HG03520 (cell line): ENCODE results near the gene DMD.

Experiments used
- ATAC-seq: cut with Tn5 transposase; IDR thresholded peaks from one replicate; pipeline ENCODE4 v1.9.1; 2021; ENCODE audit warnings: mild to moderate bottlenecking, moderate library complexity; ENCODE audit not compliant: unreplicated experiment

DMD gene

DNA sequence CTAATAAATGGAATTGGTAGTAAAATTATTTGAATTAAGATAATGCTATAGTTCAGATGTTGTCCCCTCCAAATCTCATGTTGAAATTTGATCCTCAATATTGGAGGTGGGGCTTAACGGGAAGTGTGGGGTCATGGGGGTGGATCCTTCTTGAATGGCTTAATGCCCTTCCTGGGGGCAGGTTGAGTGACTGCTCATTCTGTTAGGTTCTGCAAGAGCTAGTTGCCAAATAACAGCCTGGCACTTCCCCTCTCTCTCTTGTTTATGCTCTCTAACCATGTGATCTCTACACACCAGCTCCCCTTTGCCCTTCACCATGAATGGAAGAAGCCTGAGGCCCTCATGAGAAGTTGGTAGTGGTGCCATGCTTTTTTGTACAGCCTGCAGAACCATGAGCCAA, 1414.7 kb downstream of the DMD start:
- no peak for ATAC-seq

DNA sequence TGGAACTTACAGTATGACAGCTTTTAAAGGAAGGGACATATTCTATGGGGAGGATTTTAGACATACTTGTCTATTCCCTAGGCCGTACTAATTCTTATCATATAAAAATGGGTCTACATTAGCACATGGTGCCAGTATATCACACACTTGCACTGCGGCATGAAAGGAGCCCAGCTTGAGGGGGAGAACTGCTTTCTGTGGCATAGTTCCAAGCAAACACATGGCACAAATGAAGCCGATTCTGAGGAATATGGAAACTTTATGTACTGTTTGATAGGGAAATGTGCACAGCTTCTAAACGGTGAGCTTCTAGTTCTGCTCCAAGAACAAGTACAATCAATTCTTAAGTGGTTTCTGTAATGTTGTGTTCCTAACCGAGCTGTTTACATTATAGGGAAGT, 1463.9 kb downstream of the DMD start:
- ATAC-seq: no peak

DNA sequence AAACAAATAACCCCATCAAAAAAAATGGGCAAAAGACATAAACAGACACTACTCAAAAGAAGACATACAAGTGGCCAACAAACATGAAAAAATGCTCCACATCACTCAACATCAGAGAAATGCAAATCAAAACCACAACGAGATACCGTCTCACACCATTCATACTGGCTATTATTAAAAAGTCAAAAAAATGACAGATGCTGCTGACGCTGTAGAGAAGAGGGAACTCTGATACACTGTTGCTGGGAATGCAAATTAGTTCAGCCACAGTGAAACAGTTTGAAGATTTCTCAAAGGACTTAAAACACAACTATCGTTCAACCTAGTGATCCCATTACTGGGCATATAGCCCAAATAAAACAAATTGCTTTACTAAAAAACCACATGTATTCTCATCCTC, 1468.3 kb downstream of the DMD start:
- no peak for ATAC-seq

DNA sequence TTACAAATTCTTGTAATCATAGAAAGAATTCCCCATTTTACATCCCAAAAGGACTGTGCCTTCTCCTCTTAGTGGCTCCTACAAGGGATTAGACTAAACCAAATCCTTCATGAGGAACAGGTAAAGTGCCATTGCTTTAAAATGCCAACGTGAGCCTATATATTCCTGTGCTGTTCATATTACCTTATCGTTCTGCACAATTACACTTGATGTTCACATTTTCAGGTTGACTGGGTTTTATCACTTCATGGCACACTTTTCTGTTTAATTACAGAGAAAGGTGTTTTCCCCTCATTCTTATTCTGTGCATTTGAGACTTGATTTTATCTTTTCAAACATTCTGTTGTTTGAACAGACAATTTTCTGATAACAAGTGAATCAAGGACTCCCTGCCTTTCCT, 1493.9 kb downstream of the DMD start:
- ATAC-seq: no peak

DNA sequence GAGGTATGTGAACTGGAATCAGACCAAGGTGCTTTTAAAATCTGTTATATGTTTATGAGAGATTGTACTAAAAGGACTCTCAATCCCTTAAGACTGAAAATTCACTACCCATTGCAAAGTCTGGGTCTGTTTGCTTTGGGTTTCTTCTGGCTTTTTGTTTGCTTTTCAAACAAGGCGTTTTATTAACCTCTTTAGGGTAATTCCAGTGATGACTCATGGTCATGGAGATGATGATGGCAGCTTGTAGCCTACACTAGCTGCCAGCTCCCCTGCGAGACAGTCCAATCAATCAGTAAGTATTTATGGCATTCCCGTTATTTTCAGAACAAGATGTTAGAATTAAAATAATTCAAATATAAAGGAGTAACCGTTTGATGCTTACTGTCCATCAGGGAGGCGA, 1495.7 kb downstream of the DMD start:
- ATAC-seq: no peak

DNA sequence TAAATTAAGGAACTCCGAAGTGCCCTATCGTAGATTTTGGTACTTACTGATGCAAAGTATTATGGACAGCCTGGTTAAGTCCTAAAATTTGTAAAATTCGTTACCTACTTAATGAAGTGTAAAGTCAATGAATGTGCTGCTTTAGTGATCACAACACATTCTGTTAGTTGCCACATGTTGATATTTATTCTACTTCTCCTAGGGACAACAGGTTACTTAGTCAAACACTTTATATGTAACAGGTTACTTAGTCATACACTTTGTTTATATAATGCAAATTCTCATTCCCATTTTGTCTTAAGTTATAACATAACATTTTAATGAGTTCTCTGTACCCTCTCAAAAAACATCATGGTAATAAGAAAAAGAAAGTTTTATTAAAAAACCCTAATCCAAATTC, 1496.6 kb downstream of the DMD start:
- ATAC-seq: no peak

DNA sequence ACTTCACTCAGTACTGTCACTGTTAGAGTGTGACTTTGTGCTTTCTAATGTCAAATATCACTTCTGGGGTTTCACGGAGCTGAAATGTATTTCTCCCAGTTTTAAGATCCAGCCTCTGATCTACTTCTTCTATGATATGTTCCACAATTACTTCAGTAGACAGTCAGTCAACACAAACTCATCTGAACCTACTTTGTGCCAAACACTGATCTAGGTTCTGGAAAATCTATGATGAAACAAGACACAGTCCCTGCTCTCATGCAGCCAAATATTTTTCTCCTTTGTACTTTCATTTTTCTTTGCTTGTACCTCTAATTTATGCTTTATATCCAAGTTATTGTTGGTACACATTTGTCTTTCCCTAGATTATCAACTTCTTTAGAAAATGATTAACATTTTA, 1498.2 kb downstream of the DMD start:
- ATAC-seq: no peak

DNA sequence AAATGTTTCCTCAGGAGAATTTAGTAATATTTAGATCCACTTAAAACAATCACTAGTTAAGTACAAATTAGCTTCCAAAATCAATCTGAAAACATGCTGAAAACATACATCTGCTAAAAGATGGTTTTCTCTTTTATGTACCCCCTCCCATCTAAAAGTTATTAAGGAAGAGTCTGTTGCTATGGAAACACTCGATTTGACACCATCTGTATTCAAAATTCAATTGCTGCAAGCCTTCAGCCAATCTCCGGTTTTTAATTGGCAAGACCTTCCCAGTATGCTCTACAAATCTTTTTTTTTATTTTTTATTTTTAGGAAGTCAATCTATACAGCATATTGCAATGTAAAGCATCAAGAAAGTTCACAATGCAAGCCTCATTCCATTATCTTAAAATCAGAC, 1500.2 kb downstream of the DMD start:
- ATAC-seq: no peak

DNA sequence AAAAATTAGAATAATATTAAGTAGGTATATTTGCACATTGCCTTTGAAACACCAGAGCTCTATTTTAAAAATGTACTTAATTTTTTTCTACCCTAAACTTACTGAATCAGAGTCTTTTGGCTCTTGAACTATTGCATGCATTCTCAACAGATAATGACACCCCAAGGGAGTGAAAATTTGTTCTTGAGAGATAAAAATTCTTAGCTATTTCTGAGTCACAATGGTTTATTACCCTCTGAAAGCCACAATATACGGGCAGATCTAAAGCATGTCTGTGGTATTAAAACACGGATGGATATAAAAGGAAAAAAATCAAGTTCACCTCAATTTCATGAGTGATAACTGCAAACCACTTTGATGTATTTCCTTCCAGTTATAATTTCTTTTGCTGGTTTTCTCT, 1503.2 kb downstream of the DMD start:
- ATAC-seq: no peak

DNA sequence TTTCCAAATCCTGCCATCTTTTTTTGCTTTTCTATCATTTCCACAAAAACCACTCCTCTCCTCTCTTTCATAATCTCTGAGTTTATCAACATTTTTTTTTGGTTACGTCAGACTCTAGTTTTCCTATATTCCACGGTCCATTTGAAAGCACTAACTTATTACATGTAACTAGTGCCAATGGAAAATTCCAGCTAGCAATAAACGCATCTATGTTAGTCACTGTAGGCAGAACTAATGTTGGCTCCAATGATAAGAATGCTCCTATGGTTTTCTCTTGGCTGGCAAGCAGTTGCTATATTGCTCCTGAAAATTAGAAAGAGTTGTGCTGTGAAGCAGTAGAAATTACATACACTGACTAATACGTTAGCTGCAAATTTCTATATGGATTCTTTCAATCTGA, 1504.9 kb downstream of the DMD start:
- no peak for ATAC-seq

DNA sequence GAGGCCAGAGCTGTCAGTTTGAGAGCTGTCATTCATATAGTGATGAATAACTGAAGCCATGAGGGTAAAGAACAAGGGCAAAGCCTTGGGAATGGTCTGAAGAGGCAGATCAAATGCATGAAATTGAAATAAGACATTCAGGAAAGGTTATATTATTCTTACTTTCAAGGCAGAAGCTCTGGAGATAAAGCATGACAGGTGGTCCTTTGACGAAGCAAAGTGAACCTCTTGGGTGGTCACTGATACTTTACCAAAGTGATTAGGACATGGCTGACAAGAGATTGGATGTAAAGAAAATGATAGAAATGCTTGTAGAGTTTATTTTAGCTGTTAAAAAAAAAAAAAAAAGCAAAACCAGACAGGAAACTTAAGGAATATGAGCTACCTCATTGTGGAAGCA, 1505.5 kb downstream of the DMD start:
- ATAC-seq: no peak

DNA sequence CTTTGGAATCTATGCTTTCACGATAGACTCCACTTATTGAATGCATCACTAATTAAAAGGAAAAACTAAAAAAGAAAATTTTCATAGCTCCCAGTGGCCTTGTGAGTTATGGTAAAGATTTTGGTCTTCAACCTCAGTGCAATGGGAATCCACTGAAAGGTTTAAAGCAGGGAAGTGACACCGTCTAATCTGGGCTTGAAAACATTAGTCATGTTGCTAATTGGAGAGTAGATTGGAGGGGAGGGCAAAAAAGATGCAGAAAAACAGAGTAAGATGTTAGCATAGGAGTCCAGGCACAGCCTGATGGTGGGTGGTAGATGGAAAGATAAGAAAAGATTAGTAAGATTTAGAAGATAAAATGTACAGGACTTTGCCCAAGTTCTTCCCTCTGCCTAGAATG, 1506.4 kb downstream of the DMD start:
- no peak for ATAC-seq

DNA sequence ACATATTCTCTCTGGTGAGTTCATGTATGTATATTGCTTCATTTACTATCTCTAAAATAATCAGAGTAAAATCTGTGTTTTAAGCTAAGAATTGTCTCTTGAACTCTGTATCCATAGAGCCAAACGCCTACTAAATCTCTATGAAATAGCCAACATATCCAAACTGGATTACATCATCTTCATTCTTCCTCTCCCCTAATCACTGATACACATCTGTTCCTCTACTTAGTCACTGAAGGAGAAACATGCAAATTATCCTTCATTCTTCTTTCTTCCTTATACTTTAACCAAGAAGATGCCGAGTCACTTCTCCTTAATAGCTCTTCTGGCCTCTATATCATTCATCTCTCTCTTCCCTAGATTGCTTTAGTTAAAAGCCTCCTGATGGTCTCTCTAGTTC, 1509.1 kb downstream of the DMD start:
- ATAC-seq: no peak

DNA sequence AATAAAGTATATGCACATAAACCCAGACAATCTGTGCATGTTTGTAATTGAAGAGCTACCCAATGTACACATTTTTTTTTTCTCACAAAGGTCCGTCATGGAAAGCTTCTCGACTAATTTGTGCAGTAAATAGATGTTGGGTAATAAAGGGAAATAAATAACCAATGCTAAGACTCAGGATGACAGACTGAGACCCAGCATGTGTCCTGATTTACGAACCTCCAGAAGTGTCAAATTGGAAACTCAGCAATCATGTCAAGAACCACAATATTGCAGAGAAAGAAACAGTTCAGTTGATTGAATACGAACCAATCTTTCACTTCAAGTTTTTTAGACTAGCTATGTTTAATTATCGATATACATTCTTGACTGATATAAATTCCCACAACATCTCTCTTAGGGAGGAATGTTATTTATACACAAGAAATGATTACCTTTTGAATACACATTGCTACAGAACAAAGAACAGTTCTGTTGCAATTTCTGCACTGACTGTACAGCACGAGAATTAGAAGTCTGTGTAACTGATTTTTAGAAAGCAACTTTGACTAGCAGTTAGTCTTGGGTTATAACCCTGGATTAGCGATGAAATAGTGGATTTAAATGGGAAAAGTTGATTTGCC, 1513.9 kb downstream of the DMD start:
- ATAC-seq: no peak

DNA sequence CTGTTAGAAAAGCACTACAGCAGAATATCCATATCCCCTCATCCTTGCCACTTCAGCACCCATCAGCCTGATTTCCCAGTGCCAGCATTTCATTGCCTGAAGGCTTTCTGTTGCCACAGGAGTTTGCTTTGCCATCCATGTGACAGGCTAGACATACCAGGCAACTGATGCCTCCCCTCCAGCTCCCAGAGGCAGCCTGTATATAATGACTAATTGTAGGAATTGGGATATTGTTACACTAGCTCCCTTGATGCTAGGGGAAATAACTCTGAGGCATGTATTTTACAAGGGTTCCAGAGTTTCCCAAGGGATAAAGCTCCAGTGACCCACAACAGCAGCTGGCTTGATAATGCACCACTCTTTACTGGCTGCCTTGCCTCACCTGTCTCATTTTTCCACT, 1531.5 kb downstream of the DMD start:
- ATAC-seq: no peak

DNA sequence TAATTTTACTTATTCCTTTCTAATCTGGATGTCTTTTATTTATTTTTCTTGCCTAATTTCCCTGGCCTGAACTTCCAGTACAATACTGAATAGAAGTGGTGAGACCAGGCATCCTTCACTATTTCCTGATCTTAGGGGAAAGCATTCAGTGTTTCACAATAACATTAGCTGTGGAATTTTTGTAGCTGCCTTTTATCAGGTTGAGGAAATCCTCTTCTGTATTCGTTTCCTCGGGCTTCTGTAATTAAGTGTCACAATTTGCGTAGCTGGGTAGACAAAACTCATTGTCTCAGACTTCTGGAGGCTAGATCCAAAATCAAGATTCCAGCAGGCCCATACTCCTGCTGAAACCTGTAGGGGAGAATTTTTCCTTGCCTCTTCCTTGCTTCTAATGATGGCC, 1541.1 kb downstream of the DMD start:
- ATAC-seq: no peak

DNA sequence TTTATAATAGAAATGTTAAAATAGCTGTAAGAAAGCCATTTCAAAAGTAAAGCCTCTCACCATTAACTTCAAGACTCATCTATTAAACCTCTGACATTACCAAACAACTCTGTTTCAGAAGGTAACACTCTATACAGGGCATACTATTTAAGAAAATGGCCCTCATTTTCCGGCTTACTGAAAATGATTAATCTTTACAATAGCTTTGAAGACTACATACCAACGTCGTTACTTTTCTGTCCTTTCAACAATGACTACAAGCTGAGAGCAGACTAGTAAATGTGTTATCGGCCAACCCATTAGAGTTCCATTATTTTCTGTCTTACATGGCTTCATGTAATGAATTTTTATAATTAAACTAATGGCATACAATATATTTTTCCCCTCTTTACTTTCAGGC, 1545.9 kb downstream of the DMD start:
- no peak for ATAC-seq

DNA sequence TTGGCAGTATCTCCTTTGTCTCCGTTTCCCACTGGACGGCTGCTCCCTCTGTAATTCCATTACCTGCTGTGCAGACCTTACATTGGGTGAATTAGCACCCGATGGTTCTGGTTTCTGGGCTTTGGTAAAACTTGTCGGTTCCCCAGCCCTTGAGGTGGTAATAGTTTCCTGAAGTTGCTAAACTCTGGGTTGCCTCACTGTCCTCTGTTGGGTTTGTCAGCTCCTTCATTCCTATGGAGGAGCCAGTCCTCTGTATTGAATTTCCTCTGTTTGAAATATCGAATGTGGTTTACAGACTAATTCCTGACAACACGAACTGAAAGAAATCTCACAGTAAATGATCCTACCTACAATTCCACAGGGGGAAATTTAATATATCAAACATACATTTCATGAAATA, 1548.2 kb downstream of the DMD start:
- ATAC-seq: no peak

DNA sequence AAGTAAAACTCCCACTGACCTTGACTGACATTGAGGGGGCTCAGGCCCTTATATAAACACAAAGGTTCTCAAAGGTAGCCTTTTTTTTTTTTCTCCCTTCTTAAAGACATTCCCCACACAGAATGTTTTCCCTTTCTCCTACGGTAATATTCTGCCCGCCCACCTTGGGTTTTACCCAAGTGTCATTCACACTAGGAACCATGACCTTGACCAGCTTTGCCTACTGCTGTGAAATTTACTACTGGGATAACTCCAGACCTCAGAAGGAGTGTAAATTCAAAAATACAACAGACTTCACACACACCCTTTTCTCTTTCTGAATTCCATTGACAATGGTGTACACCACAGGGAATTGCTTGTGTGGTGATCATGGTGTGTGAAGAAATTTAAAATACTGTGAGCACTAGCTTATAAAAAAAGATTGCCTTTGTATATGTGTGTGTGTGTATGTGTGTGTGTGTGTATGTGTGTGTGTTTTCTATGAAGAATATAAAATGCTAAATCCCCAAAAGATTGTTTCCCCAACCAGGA, 1550.0 kb downstream of the DMD start:
- ATAC-seq: no peak

DNA sequence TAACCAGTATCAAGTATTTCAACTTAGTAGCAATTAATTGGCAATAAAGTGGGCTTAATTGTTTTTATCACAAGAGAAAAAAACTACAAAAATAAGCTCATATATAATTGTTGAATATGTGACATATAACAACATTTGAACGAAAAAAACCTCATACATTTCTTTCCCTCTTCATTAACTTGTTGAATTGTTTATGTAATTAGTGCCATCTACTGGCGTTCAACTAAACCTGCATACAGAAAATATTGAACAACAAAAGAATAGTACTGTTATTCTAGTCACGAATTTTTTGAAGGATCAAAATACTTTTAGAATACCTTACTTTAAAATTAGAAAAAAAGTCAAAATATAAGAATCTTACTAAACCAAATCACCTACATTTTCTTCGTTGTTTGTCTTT, 1553.0 kb downstream of the DMD start:
- peak; percentile 61 for ATAC-seq

DNA sequence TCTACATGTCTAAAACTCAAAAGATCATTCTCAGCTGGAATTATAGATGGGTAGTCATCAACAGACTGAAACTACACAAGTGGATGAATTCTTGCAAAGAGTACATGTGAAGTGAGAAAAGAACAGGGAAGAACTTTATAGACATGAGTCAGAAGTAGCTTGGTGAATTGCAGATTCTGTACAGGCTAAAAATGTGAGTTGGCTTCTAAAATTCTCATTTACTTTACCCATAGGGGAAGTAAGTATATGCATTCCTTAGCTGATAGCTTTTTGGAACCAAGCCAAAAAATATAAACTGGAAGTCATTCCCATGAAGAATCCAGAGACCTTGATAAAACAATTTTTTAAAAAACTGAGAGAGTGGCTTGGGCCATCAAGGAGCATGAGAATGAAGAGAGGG, 1555.3 kb downstream of the DMD start:
- no peak for ATAC-seq

DNA sequence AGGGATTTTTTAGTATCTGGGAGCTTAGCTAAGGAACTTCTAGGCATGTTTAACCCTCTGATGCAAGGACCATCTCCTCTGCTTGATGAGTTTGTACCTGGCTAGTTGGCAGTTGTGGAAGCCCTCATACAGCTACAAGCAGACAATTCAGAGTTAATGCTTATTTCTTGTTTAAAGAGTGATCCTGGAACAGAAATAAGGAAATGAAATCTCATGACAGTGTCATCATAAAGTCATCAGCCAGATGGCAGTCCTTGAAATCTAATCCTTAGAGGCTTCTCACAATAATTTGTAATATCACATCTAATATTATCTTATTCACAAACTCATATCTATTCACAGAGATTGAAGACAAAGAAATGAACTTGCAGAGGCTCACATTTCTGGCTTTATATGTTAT, 1557.9 kb downstream of the DMD start:
- no peak for ATAC-seq

DNA sequence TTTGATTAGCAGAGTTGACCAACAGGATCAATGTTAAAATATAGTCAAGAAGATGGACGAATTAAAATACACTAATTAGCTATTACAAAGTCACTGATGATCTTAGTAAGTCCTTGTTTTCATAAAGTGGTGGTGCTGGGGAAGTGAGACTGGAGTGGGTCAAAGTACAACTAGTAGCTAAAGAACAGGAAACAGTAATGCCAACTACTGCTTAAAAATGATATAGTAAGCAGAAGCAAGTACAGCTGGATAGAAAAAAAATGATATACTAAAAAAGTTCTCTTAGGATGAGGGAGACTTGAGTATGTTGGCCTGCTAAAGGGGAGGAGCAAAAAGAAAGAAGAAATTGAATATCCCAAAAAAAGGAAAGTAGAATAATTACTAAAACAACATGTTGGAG, 1558.7 kb downstream of the DMD start:
- no peak for ATAC-seq
